ENCODE data around the gene LMNA. TPM values are rescaled to one million over a fixed set of nuclear protein-coding genes. Genes with fewer than 3 reads are reported as not detected.

LMNA gene
- total RNA-seq, 1 experiment from 2014 or later, result 112 TPM

DNA sequence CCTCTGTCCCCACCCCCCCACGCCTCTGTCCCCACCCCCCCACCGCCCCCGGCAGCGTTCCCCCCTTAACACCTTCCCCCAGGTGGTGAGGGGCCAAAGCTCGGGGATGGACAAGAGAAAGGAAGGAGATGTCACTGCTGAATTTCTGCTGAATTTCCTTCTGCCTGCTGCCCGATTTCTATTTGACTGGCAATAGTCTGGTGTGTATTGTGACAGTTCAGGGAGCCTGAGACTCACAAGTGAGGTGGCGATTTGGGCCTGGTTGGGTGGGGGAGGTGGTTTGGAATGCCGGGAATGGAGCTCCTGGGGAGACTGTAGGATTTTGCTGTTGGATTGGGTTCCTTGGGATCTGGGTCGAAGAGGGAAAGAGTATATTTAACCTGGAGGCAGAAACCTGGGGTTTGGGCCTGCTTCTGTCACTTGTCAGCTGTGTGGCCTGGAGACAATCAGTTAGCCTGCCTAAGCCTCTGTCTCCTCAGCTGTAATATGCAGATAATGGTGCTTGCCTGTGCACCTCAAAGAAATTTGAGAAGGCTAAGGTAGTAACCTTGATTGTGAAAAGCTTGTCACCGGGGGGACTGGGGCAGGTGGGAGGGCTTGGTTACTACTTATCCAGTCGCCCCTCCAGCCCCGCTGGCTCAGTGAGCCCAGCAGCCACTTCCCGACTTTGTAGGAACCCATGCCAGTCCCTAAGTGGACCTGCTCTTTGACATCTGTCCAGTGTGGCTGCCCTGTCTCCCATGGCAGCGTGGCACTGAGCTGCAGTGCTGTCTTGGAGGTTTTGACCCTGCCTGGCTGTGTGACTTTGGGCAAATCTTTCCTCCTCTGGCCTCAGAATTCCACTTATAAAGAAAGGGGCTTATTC lies 7.7 kb upstream of the LMNA start:
- peaks cover 40% of the 10 kb centered on the region for H3K4me1 Mint-ChIP-seq (ENCODE audit: low read depth, unreplicated experiment)

DNA sequence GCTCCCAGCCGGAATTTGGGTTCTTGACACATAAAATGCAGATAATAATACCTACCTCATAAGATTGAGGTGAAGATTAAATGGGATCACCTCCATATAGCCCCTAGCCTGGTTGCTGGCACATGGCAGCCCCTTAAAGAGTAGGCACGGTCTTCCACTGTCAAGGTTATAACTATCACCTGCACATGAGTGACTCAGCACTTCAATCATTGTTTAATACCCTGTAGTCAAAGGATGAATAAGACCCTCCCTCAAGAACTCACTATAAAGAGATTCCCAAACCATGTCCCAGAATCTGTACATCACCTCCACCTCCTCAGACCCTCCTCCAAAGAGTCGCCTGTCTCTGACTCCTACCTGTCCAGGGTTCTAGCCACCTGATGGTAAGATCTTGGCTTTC lies 6.5 kb upstream of the LMNA start:
- ChIA-PET POLR2A (no interaction called here), CTCF (no interaction called here)
- no peaks in the 10 kb centered on the region for H3K9me3 ChIP-seq
- H3K4me3 Mint-ChIP-seq (ENCODE audit: unreplicated experiment), result no peak overlapping the region
- TF ChIP-seq CTCF (IDR thresholded peaks at IDR 0.05; ENCODE audit: insufficient read depth in 1 of 2, low read depth in 1 of 2, low read length in 1 of 2, severe bottlenecking in 1 of 2, unreplicated experiment in 1 of 2), result no peak
- peaks cover 30% of the 10 kb centered on the region for H3K4me1 ChIP-seq
- DNase-seq, result no peak
- no peaks in the 10 kb centered on the region for H3K36me3 ChIP-seq (ENCODE audit: control insufficient read depth, insufficient read depth, low read length)
- no peaks in the 10 kb centered on the region for H3K27me3 Mint-ChIP-seq (ENCODE audit: insufficient read depth, unreplicated experiment)
- intact Hi-C loops (cut with micrococcal nuclease; ENCODE audit: unreplicated experiment), result no loop called here
- H3K4me3 ChIP-seq (ENCODE audit: low read depth, low read length), result no peak overlapping the region
- H3K9me3 Mint-ChIP-seq (ENCODE audit: unreplicated experiment), result no peaks in the 10 kb centered on the region
- no peaks in the 10 kb centered on the region for H3K27me3 ChIP-seq (replicated peaks; ENCODE audit: control insufficient read depth, insufficient read depth, low read length)
- peaks cover 33% of the 10 kb centered on the region for H3K4me1 Mint-ChIP-seq (ENCODE audit: low read depth, unreplicated experiment)
- peaks cover 23% of the 10 kb centered on the region for H3K36me3 Mint-ChIP-seq (ENCODE audit: insufficient read depth, unreplicated experiment)
- no peak overlapping the region for H3K27ac Mint-ChIP-seq (ENCODE audit: unreplicated experiment)
- no TSS peak for BruUV-seq (replicated peaks)

More for the DNA sequence above, 7.7 kb upstream of the LMNA start:
- ChIA-PET CTCF (interaction anchor here (0.6 to 2.2 kb wide), 4 partner anchors 9 to 87 kb away, joined by 3 to 8 read pairs (median 4); partner anchors contain the start of gene SLC25A44), POLR2A (interaction anchor here (0.6 to 2.2 kb wide), 6 partner anchors 9 to 127 kb away, joined by 3 to 13 read pairs (median 4); partner anchors contain the start of gene PMF1)
- Histone ChIP-seq H3K36me3 (ENCODE audit: control insufficient read depth, insufficient read depth, low read length) (no peaks in the 10 kb centered on the region), H3K27me3 (replicated peaks; ENCODE audit: control insufficient read depth, insufficient read depth, low read length) (no peaks in the 10 kb centered on the region), H3K4me1 (peaks cover 33% of the 10 kb centered on the region), H3K4me3 (ENCODE audit: low read depth, low read length) (peak overlapping the region; percentile 15; the same call in 1 of the 2 replicates), H3K9me3 (no peaks in the 10 kb centered on the region)
- no peak for TF ChIP-seq CTCF (IDR thresholded peaks at IDR 0.05; ENCODE audit: insufficient read depth in 1 of 2, low read depth in 1 of 2, low read length in 1 of 2, severe bottlenecking in 1 of 2, unreplicated experiment in 1 of 2)
- Mint-ChIP-seq H3K4me3 (ENCODE audit: unreplicated experiment) (peak overlapping the region; percentile 71), H3K27ac (ENCODE audit: unreplicated experiment) (peak overlapping the region; percentile 86), H3K9me3 (ENCODE audit: unreplicated experiment) (no peaks in the 10 kb centered on the region), H3K36me3 (ENCODE audit: insufficient read depth, unreplicated experiment) (peaks cover 26% of the 10 kb centered on the region), H3K27me3 (ENCODE audit: insufficient read depth, unreplicated experiment) (no peaks in the 10 kb centered on the region)
- peak; percentile 57 to 65 for DNase-seq
- intact Hi-C loops (cut with micrococcal nuclease; ENCODE audit: unreplicated experiment), result loop anchor here (1.0 kb wide), 2 partner anchors 7 to 21 kb away; partner anchors contain the start of gene LMNA
- BruUV-seq (replicated peaks), result TSS peak; percentile 85

DNA sequence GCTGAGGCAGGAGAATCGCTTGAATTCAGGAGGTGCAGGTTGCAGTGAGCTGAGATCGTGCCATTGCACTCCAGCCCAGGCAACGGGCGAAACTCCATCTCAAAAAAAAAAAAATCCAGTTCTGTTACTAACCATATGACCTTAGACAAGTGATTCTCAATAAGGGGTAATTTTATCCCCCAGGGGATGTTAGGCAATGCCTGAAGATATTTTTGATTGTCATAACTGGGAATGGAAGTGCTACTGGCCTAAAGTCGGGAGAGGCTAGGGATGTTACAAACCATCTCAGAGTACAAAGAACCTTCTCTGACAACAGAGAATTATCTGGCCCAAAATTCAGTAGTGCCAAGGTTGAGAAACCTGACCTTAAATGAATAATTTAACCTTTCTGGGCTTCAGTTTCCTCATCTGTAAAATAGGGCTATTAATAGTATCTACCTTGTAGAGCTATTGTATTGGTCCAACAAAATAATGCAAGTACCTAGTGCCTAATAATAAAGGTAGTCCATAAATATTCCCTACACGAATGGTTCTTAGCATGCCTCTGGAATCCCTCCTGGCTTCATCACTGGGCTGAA lies 5.8 kb upstream of the LMNA start:
- Histone ChIP-seq H3K36me3 (ENCODE audit: control insufficient read depth, insufficient read depth, low read length) (no peaks in the 10 kb centered on the region), H3K4me1 (peaks cover 31% of the 10 kb centered on the region), H3K4me3 (ENCODE audit: low read depth, low read length) (no peak overlapping the region), H3K9me3 (no peaks in the 10 kb centered on the region), H3K27me3 (replicated peaks; ENCODE audit: control insufficient read depth, insufficient read depth, low read length) (no peaks in the 10 kb centered on the region)
- no peak for DNase-seq
- POLR2A ChIA-PET, result interaction anchor here (1.0 kb wide), 1 partner anchor 104 kb away, joined by 3 read pairs; the partner anchor contains the start of gene PMF1
- Mint-ChIP-seq H3K9me3 (ENCODE audit: unreplicated experiment) (no peaks in the 10 kb centered on the region), H3K27me3 (ENCODE audit: insufficient read depth, unreplicated experiment) (no peaks in the 10 kb centered on the region), H3K4me3 (ENCODE audit: unreplicated experiment) (no peak overlapping the region), H3K4me1 (ENCODE audit: low read depth, unreplicated experiment) (peaks cover 31% of the 10 kb centered on the region), H3K36me3 (ENCODE audit: insufficient read depth, unreplicated experiment) (peaks cover 20% of the 10 kb centered on the region), H3K27ac (ENCODE audit: unreplicated experiment) (no peak overlapping the region)
- intact Hi-C loops (cut with micrococcal nuclease; ENCODE audit: unreplicated experiment), result no loop called here
- BruUV-seq (replicated peaks), result no TSS peak
- CTCF ChIA-PET, result no interaction called here
- TF ChIP-seq CTCF (IDR thresholded peaks at IDR 0.05; ENCODE audit: insufficient read depth in 1 of 2, low read depth in 1 of 2, low read length in 1 of 2, severe bottlenecking in 1 of 2, unreplicated experiment in 1 of 2), result no peak
